K562 (cell line): ENCODE results near the gene RSPH10B. TPM values are rescaled to one million over a fixed set of nuclear protein-coding genes. Genes with fewer than 3 reads are reported as not detected.

Experiments used
- FOXA3 ChIP-seq, 2 experiments: fragments of 450-650 bp in 1 of 2; sonication (generic) in 1 of 2; formaldehyde crosslinking; IDR thresholded peaks in 1 of 2; conservative IDR thresholded peaks in 1 of 2; 2 replicates each; pipeline versions ENCODE4 v1.4.0 to v1.8.0; 2020 to 2022; ENCODE audit warnings: mild to moderate bottlenecking in 2 of 2, missing genetic modification reagents in 1 of 2
- HNRNPL ChIP-seq: fragments of 200-400 bp; formaldehyde crosslinking; IDR thresholded peaks from 2 replicates; pipeline ENCODE4 v1.6.1; 2017; ENCODE audit warnings: low read depth, mild to moderate bottlenecking, low read length
- HNRNPLL ChIP-seq: fragments of 200-400 bp; formaldehyde crosslinking; IDR thresholded peaks from 2 replicates; pipeline ENCODE4 v1.6.1; 2017; ENCODE audit warnings: low read length, low read depth, mild to moderate bottlenecking; ENCODE audit not compliant: poor library complexity, severe bottlenecking
- MCM7 ChIP-seq, 2 experiments: fragments of 450-650 bp; IDR thresholded peaks; 2 replicates each; pipeline ENCODE4 v1.6.1; 2016 to 2018
- MLLT1 ChIP-seq, 2 experiments: fragments of 450-650 bp; IDR thresholded peaks; 2 replicates each; pipeline ENCODE4 v1.6.1; 2016
- NCOA6 ChIP-seq: fragments of 450-650 bp; IDR thresholded peaks from 2 replicates; pipeline ENCODE4 v1.6.1; 2017; ENCODE audit warnings: mild to moderate bottlenecking
- NR2C1 ChIP-seq, 2 experiments: fragments of 450-650 bp; IDR thresholded peaks; 2 replicates each; pipeline ENCODE4 v1.6.1; 2017; ENCODE audit warnings: mild to moderate bottlenecking in 2 of 2, antibody characterized with exemption in 1 of 2, inconsistent platforms in 1 of 2, missing compliant biosample characterization in 1 of 2, missing genetic modification characterization in 1 of 2
- RAD51 ChIP-seq: fragments of 450-650 bp; IDR thresholded peaks from 2 replicates; pipeline ENCODE4 v1.7.1; 2016; ENCODE audit warnings: low read depth, mild to moderate bottlenecking, borderline replicate concordance
- RBM39 ChIP-seq: fragments of 200-400 bp; formaldehyde crosslinking; optimal IDR thresholded peaks from 2 replicates; pipeline ENCODE3; 2018; ENCODE audit warnings: low read depth, low read length
- RNF219 ChIP-seq: fragments of 250-450 bp; sonication (Bioruptor Pico); IDR thresholded peaks from 2 replicates; pipeline ENCODE4 v1.5.0; 2022; ENCODE audit warnings: mild to moderate bottlenecking
- STAT5B ChIP-seq: fragments of 250-450 bp; sonication (Bioruptor Pico); IDR thresholded peaks from 2 replicates; pipeline ENCODE4 v1.8.0; 2021; ENCODE audit warnings: mild to moderate bottlenecking, inconsistent platforms
- TEAD2 ChIP-seq: fragments of 450-650 bp; IDR thresholded peaks from 2 replicates; pipeline ENCODE4 v1.6.1; 2016; ENCODE audit warnings: missing genetic modification characterization, control low read depth, missing compliant biosample characterization
- TEAD4 ChIP-seq, 2 experiments: sonication (generic) in 1 of 2; formaldehyde crosslinking in 1 of 2; IDR thresholded peaks; 2 replicates each; pipeline versions ENCODE4 v1.6.1 to v1.8.0; 2012 to 2022; ENCODE audit warnings: borderline replicate concordance in 1 of 2, inconsistent platforms in 1 of 2, low read length in 1 of 2, mild to moderate bottlenecking in 1 of 2, missing genetic modification reagents in 1 of 2
- ZFP30 ChIP-seq: fragments of 250-450 bp; sonication (Bioruptor Pico); IDR thresholded peaks from 2 replicates; pipeline ENCODE4 v1.8.0; 2022; ENCODE audit warnings: moderate library complexity, mild to moderate bottlenecking, inconsistent platforms, borderline replicate concordance
- ZNF253 ChIP-seq: fragments of 250-450 bp; sonication (Bioruptor Pico); conservative IDR thresholded peaks from 2 replicates; pipeline ENCODE4 v1.6.1; 2021; ENCODE audit warnings: mild to moderate bottlenecking
- ZNF3 ChIP-seq: fragments of 250-450 bp; sonication (Bioruptor Pico); IDR thresholded peaks from 2 replicates; pipeline ENCODE4 v1.5.0; 2021; ENCODE audit warnings: mild to moderate bottlenecking, moderate library complexity
- ZNF695 ChIP-seq: fragments of 450-650 bp; formaldehyde crosslinking; IDR thresholded peaks from 2 replicates; pipeline ENCODE4 v1.4.0; 2020; ENCODE audit warnings: mild to moderate bottlenecking, moderate library complexity
- polyA plus RNA-seq, 8 experiments: library from polyadenylated mRNA; depleted of rRNA in 4 of 8; stranded (reverse) in 5 of 8; unstranded in 3 of 8; fragments of >200 nt; fragmentation: Nextera tagmentation in 2 of 8; fragmentation: Illumina TruSeq in 1 of 8; extraction: Ambion mirVana in 2 of 8; extraction: Trizol in 1 of 8; gene quantifications; 2 replicates each; pipeline versions ENCODE4 v1.2.1 to v1.2.3, GENCODE V29; 2011 to 2014; ENCODE audit warnings: inconsistent platforms in 1 of 8, missing spikeins in 1 of 8
- total RNA-seq, 7 experiments: library from RNA; depleted of rRNA in 6 of 7; stranded (reverse); fragments of >200 nt in 6 of 7; fragmentation: Illumina TruSeq in 2 of 7; extraction: Trizol in 2 of 7; gene quantifications; 2 replicates each; pipeline versions ENCODE4 v1.2.1 to v1.2.3, GENCODE V29; 2011 to 2021; ENCODE audit warnings: low replicate concordance in 1 of 7
- TF ChIP-seq, protein P1 (sequence below): IDR thresholded peaks from 2 replicates; pipeline ENCODE4 v1.6.1; 2012; ENCODE audit warnings: low read depth, low read length, improper control_type of control experiment, borderline replicate concordance
- TF ChIP-seq, protein P2 (sequence below), 2 experiments: fragments of 200-800 bp in 1 of 2; sonication (Bioruptor generic) in 1 of 2; sonication (generic) in 1 of 2; formaldehyde crosslinking in 1 of 2; IDR thresholded peaks in 1 of 2; conservative IDR thresholded peaks in 1 of 2; 2 replicates each; pipeline versions ENCODE4 v1.5.0 to v1.6.1; 2016 to 2020; ENCODE audit warnings: missing compliant biosample characterization in 1 of 2, missing genetic modification characterization in 1 of 2, missing genetic modification reagents in 1 of 2

Gene RSPH10B
- total and polyA plus RNA-seq, 9 of the 15 experiments (the other 6 are each of a cell fraction or from before 2014, with no cell fraction given), result 0.01 to 0.09 TPM; not detected in 7

DNA sequence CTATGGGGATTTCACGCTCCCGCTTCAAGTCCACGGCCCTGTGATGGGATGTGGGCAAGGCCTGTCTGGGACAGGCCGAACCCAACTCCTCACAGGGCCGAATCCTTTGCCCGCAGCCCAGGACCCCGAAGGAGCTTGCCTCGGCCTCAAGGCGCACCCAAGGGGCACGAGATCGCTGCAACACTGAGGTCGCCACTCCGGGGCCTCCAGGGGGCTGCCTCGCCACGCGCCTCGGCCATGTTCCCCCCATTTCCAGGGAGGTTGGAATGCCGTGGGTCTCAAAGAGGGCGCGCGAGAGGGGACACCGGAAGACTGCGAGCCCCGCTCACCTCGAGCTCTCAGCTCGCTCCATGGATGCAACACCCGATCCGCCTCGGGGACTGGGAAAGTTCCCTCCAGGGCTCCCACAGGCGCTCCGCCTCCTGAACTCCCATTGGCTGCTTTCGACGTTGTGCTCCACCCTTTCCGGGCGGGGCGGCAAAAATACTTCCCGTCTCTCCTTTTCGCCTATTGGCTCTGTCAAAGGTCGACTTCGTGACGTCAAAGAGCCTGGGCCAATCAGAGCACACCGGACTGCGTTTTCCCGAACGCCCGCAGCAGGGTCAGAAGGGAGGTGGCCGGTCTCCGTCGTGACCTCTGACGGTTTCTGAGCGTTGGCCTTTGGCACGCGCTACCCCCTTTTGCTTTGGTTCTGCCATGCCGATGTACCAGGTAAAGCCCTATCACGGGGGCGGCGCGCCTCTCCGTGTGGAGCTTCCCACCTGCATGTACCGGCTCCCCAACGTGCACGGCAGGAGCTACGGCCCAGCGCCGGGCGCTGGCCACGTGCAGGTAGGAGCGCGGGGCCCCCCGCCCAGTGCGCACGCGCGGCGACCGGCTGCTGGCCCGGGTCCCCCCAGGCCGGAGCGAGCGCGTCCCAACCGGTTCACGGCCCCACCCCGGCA is 38.5 kb upstream of the RSPH10B start, which contains the start of the genes AIMP2 and PMS2 (continued):
- TF ChIP-seq TEAD4 (IDR thresholded peaks at IDR 0.05; ENCODE audit: low read length), result peak; percentile 60; the same call in 1 of the 2 replicates
- peak; percentile 91 for TF ChIP-seq TEAD4 (CRISPR knock-in tag; IDR thresholded peaks at IDR 0.05; ENCODE audit: borderline replicate concordance)
- TF ChIP-seq MCM7 (IDR thresholded peaks at IDR 0.05), result no peak
- peak; percentile 37 to 66; a peak in 1 of 4 replicates for TF ChIP-seq MLLT1 (IDR thresholded peaks at IDR 0.05)
- TF ChIP-seq, protein P1, sequence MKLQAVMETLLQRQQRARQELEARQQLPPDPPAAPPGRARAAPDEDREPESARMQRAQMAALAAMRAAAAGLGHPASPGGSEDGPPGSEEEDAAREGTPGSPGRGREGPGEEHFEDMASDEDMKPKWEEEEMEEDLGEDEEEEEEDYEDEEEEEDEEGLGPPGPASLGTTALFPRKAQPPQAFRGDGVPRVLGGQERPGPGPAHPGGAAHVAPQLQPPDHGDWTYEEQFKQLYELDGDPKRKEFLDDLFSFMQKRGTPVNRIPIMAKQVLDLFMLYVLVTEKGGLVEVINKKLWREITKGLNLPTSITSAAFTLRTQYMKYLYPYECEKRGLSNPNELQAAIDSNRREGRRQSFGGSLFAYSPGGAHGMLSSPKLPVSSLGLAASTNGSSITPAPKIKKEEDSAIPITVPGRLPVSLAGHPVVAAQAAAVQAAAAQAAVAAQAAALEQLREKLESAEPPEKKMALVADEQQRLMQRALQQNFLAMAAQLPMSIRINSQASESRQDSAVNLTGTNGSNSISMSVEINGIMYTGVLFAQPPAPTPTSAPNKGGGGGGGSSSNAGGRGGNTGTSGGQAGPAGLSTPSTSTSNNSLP, result no peak
- TF ChIP-seq, protein P2, sequence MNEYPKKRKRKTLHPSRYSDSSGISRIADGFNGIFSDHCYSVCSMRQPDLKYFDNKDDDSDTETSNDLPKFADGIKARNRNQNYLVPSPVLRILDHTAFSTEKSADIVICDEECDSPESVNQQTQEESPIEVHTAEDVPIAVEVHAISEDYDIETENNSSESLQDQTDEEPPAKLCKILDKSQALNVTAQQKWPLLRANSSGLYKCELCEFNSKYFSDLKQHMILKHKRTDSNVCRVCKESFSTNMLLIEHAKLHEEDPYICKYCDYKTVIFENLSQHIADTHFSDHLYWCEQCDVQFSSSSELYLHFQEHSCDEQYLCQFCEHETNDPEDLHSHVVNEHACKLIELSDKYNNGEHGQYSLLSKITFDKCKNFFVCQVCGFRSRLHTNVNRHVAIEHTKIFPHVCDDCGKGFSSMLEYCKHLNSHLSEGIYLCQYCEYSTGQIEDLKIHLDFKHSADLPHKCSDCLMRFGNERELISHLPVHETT (CRISPR knock-in tag; conservative IDR thresholded peaks at IDR 0.05 in 1 of 2, IDR thresholded peaks at IDR 0.05 in 1 of 2), result peak in 1 of 2 experiments; percentile 91; a peak in 2 of 4 replicates
- peak; percentile 96 for TF ChIP-seq NR2C1 (IDR thresholded peaks at IDR 0.05)
- TF ChIP-seq NR2C1 (tag; IDR thresholded peaks at IDR 0.05), result peak; percentile 97
- no peak for TF ChIP-seq ZNF3 (CRISPR knock-in tag)
- TF ChIP-seq ZNF695 (CRISPR knock-in tag), result no peak
- 0 out of 2 replicates have a peak, but pooled peaks have one; percentile 47 for TF ChIP-seq HNRNPL
- TF ChIP-seq ZFP30 (CRISPR knock-in tag), result no peak
- TF ChIP-seq ZNF253 (CRISPR knock-in tag), result no peak
- TF ChIP-seq RNF219 (CRISPR knock-in tag), result no peak
- no peak for TF ChIP-seq TEAD2 (tag)
- TF ChIP-seq STAT5B (CRISPR knock-in tag), result no peak
- no peak for TF ChIP-seq HNRNPLL
- no peak for TF ChIP-seq RBM39
- TF ChIP-seq FOXA3 (CRISPR knock-in tag; conservative IDR thresholded peaks at IDR 0.05 in 1 of 2, IDR thresholded peaks at IDR 0.05 in 1 of 2), result peak in 1 of 2 experiments; percentile 86; a peak in 2 of 4 replicates
- TF ChIP-seq RAD51, result peak; percentile 47
- TF ChIP-seq NCOA6, result no peak
